ENCODE results near the gene ZBTB42.

ZBTB42 gene

GRCh38 chr14:104769324-104770071 is 31.4 kb upstream of the ZBTB42 start:
- DNase-seq = no peak

GRCh38 chr14:104770072-104770579 is 30.8 kb upstream of the ZBTB42 start:
- DNase-seq = no peak

- DNase-seq = peak; percentile 52
Measured at GRCh38 chr14:104770851-104771272, 30.0 kb upstream of the ZBTB42 start.

GRCh38 chr14:104771374-104771773 is 29.5 kb upstream of the ZBTB42 start:
- DNase-seq = no peak

GRCh38 chr14:104771918-104772706 is 28.8 kb upstream of the ZBTB42 start:
- no peak for DNase-seq

- DNase-seq = no peak
Measured at GRCh38 chr14:104772707-104773504, 28.0 kb upstream of the ZBTB42 start.

- no peak for DNase-seq
Measured at GRCh38 chr14:104773505-104774452, 27.1 kb upstream of the ZBTB42 start.

- no peak for DNase-seq
Measured at GRCh38 chr14:104774453-104775072, 26.3 kb upstream of the ZBTB42 start.

GRCh38 chr14:104775073-104775489 is 25.8 kb upstream of the ZBTB42 start:
- no peak for DNase-seq

- no peak for DNase-seq
Measured at GRCh38 chr14:104776481-104776880, 24.4 kb upstream of the ZBTB42 start.

- DNase-seq = no peak
Measured at GRCh38 chr14:104776961-104777807, 23.7 kb upstream of the ZBTB42 start.

GRCh38 chr14:104777808-104778249 is 23.1 kb upstream of the ZBTB42 start:
- no peak for DNase-seq

- DNase-seq = no peak
Measured at GRCh38 chr14:104778694-104779331, 22.1 kb upstream of the ZBTB42 start.

GRCh38 chr14:104779776-104780512 is 21.0 kb upstream of the ZBTB42 start:
- DNase-seq = no peak

GRCh38 chr14:104780513-104781030 is 20.3 kb upstream of the ZBTB42 start:
- no peak for DNase-seq

GRCh38 chr14:104781271-104782077 is 19.4 kb upstream of the ZBTB42 start:
- DNase-seq = no peak

GRCh38 chr14:104782086-104782807 is 18.7 kb upstream of the ZBTB42 start:
- DNase-seq = no peak

All from hematopoietic multipotent progenitor cell treated with erythropoietin and hydrocortisone succinate and interleukin-3 and kit ligand, for 4 days (in vitro differentiated cells).